Pons (tissue), 1 donor: ENCODE measurements around the gene RNF212.

ENCODE experiments used
- DNase-seq: peaks from one replicate; pipeline ENCODE4 v3.0.0-alpha.2; 2016; ENCODE audit warnings: low spot score

The RNF212 gene

DNA sequence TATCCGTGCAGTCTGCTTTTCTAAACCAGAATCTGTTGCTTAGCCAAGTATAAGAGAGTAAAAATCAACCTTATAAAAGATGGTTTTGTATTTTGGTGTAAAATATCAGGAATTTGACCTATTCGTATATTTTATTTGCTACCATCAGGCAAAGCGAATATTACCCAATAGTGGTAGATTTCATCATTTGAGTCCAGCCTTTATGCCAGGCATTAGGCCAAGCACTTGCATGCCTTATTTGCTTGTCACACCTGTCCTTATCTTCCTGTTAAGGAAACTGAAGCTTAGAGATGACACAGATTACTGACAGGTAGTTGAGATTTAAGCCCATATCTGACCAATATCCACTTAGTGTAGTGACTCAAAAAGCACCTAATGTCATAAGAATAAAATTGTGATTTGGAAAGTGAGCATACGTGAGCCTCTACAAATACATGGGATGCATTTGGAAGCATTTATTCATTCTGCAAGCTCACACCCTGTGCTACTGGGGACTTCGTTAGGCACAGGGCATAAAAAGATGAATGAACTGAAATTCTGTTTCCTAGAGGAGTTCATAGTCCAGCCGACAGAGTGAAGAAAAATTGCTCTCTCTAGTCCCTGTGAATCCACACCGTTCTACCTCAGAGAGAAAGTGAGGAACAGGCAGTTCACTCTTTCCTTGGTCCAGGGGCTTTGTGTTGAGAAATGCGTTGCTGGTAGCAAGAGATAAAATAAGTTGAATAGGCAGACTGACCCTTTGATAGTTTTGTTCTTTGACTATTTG, 2.3 kb upstream of the RNF212 start:
- no peak for DNase-seq

DNA sequence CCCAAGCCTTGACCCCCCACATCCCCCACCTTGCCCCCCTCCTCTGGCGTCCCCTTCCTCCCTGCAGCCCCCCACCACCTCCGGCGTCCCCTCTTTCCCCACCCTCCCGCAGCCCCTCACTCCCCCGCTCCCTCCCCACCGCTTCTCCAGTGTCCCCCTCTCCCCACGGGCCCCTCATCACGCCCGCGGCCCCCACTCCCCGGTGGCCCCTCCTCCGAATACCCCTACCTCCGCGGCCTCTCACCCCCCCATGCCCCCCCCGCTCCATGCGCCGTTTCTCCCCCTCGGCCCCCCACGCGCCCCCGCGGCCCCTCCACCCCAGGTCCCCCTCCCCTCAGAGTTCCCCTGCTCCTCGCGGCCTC, 562 bp downstream of the RNF212 start:
- no peak for DNase-seq

DNA sequence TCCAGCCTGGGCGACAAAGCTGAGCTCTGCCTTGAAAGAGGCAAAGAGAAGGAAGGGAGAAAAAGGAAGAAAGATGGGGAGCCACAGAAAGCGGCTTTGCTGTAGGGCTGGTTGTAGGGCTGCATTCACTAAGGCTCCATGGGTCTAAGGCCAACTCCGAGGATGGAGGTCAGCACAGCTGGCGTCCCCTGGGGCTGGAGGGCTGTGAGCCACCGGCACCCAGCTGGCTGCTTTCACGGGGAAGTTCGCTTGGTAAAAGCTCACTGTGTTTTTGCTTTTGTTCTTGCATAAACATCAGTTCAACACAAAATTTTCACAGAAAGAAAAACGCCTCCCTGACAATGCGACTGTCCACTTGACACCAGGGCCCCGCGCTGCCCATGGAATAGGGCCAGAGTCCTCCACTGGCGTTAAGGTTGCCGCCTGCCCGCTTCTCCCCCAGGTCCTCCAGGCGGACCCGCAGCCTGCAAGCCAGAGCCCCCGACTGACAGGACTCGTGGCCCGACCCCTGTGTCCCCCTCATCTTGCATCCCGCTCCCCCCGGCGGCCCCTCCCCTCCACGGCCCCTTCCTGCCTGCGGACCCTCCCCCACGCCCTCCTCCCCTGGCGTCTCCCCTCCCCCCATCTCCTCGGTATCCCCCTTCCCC, 1.1 kb downstream of the RNF212 start:
- no peak for DNase-seq

DNA sequence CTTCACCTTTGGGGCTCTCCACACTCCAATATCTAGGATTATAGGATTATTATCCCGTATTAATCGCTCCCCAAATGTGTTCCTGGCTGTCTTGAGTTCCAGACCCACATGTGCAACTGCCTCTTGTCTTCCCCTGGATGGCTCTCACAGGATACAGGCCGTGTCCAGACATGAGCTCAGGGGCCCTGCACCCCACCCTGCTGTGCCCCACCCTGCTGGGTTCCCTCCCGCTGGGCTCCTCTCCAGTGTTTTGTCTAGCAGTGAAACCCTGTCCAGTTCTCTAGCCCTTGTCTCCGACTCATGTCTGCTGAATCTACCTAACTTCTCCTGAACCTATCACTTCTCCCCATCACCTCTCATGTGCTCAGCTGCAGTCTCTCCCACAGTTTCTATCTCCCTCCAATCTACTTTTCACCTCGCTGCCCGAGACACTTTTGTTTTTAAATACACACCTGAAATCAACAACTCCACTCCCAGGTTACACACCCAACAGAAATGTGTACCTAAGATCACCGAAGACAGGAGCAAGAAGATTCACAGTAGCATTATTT, 2.0 kb downstream of the RNF212 start:
- DNase-seq: no peak

DNA sequence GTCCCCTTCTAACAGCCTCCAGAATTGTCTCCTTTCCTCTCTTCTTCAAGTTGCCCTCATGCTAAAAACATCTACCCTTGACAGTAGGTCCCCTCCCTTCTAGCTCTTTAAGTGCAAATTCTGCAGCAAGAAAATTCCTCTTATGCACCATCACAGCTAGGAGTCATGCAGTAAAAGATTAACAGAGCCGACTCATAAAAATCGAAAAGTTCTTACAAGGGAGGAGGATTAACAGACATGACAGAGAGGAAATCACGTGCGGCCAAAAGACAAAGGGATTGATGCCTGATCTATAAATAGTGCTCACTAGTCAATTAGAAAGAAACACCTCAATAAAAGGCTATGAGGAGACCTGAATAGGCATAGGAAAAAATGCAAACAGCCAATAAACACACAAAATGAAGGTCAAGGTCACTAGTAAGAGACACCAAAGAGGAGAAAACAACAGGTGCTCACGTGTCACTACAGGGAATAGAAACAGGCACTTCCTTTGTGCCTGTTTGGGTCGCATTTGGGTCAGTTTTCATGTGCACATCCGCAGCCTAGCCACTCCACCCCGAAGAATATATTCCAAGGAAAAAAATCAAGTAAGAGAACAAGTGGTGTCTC, 3.4 kb downstream of the RNF212 start:
- no peak for DNase-seq

DNA sequence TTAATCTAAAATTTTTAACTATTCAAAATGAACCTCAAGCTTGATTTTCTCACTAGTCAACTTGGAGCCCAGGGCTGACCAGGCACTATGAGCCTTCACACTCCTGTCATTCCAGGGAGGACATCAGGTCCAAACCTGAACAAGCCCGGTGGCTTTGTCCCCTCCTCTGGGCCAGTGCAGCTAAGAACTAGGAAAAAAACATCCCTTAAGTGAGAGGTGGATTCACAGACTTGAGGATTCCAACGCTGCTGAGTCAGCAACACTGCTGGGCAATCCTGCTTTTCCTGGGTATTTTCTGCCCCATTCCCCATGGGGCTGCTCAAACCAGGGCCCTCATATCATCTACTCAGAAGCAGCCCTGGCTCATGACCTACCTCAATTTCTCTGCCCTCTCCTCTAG, 4.0 kb downstream of the RNF212 start:
- no peak for DNase-seq

DNA sequence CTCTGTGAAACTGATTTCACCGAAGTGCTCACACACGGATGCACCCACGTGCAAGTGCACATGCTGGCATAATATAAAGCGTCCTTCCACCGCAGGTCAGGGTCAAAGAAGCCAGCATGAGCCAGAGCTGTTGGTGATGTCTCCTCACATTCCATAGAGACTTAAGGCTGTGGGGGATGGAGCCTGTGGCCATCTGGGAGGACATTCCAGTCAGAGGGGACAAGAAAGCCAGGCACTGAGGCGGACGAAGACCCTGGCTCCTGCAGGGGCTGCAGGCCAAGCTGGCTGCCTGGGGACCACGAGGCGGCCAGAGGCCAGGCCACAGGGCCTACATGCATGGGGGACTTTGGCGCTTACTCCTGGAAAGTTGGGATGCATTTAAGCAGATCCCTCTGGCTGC, 7.7 kb downstream of the RNF212 start:
- DNase-seq: no peak

DNA sequence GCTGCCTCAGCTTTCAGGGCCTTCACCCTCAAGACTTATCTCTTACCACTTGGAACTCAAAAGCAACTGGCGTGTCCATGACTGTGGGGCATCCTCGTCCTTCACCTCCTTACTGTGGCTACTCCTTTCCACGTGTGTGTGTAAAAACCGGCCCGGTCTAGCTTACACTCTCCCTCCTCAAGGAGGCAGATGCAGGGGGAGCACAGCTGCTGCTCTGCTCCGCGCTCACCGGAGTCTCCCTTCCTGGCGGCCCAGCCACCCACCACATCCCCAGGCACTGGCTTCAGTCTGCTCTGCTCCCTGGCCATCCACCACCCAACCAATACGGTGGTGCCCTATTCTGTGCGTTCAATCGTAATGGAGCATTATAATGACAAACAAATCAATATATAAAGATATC, 8.3 kb downstream of the RNF212 start:
- DNase-seq: no peak

DNA sequence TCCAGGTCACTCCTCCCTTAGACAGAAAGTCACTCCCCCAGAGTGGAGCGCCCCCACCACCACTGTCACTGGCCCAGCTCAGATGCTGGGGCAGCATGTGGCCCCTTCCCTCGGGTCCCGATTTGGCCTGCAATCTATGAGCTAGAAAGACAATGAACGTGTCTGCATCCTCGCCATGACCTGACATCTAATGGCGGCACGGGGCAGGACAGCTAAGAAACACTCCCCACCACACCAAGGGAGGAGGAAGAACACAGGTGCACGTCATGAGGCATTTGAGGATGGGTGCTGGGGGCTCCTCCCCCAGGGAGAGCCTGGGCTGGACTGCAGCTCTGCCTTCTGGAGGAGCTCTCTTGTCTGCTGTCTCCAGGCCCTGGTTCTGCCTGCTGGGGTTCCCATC, 8.7 kb downstream of the RNF212 start:
- DNase-seq: no peak

DNA sequence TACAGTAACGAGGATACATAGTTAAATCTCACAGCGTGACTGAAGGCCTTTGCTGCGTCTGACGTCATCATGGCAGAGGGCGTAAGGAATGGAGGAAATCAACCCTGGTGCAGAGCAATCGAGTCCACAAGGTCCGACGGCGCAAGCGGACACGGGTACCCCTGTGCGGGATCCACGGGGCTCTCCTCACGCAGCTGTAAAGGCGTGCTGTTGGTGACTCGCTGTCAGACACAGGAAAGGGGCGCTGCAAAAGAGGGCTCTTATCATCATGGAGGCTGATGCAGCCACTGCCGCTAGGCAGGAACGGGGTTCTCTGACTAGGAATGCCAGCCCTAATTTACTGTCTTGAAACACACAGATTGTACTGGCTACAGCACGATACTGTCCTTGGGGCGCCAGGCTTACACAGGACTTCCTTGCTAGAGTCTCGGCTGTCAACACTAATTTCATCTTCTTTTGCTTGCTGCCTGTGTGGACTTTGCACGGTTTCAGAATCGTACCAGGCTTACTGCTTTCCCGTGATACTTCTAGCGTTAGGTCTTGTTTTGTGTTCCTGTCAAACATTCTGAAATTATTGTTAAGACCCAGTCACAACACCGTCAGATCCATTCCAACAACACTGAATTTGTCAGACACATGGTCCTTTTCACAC, 13.6 kb downstream of the RNF212 start:
- no peak for DNase-seq

DNA sequence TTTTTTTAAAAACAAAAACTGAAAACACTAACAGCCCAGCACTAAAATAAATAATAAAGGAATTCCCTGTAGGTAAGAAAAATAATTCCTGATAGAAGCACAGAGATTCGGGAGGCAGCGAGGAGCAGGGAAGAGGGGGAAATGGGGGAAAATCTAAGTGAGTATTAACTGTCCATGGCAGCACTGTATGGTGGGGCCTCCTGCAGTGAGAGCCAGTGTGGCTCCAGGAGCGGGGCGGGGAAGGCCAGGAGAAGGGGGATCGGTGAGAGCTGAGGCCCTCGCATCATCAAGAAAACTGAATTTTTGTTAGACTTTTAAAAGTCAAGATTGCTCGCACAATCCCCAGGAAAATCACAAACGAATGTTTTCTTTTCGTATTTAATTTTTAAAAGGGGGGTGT, 14.1 kb downstream of the RNF212 start:
- DNase-seq: no peak

DNA sequence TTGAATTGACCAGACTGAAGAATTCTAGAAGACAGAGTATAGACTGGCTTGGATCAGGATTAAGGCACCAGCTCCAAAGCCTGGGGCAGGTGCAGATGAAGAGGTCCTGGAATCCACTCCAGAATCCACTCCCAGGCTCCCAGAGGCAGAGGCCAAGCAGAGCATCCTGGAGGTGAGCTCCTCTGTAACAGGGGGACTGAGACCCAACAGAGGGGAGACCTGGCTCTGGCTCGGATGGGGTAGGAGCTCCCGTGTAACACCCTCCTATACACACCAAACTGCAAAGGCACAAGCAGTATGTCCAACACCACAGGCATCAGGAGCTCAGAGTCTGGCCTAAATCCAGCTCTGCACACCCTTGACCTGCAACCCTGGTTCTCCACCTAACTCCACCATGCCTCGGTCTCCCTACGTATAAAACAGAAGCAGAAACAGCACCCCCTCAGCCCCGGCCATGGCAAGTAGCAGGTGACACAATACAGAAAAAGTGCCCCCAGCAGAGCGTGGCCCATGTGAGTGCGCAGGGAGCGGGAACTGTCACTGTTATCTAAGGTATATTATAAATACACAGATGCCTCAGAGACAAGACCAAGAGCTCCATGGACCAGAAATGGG, 14.9 kb downstream of the RNF212 start:
- no peak for DNase-seq

DNA sequence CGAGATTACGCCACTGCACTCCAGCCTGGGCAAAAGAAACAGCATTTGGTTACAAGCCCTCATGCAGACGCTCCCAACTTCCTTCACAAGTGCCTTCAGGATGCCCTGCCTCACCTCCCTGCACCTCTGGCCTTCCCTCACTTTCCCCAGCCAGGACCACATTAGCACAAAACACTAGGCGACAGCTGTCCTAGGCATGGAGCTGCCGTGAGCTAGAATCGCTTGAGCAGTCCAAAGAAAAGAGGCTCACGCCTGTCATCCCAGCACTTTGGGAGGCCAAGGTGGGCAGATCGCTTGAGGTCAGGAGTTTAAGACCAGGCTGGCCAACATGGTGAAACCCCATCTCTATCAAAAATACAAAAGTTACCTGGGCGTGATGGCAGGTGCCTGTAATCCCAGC, 15.8 kb downstream of the RNF212 start:
- no peak for DNase-seq

DNA sequence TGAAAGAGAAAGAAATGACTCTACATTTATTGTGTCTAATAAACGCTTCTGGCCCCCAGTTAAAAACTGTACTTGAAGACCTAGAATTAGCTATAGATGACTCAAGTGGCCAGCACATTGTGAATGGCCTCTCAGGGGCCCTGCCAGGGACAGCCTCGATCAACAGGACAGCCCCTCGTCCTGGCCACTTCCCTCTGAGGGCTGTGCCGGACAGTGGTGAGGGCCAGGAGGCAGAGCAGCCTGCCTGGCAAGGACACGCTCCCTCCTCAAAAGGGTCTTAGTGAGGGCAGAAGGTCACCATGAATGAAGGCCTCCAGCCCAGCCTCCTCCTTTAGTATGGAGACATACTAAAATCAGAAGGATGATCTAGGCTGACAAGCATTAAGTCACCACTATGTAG, 16.5 kb downstream of the RNF212 start:
- DNase-seq: no peak

DNA sequence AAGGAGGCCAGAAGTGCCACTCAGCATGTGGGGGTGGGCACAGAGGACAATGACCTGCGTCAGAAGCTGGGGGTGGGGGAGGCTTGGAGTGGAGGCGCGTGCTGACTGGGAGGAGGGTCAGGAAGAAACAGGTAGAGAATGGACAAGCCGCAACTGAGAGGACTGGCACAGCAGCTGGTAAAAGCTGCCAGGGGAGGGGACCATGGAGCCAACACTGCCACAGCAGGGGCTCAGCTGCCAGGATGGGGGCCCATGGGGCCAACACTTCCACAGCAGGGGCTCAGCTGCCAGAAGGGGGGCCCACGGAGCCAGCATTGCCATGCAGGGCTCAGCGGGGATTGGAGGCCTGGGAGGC, 19.1 kb downstream of the RNF212 start:
- no peak for DNase-seq

DNA sequence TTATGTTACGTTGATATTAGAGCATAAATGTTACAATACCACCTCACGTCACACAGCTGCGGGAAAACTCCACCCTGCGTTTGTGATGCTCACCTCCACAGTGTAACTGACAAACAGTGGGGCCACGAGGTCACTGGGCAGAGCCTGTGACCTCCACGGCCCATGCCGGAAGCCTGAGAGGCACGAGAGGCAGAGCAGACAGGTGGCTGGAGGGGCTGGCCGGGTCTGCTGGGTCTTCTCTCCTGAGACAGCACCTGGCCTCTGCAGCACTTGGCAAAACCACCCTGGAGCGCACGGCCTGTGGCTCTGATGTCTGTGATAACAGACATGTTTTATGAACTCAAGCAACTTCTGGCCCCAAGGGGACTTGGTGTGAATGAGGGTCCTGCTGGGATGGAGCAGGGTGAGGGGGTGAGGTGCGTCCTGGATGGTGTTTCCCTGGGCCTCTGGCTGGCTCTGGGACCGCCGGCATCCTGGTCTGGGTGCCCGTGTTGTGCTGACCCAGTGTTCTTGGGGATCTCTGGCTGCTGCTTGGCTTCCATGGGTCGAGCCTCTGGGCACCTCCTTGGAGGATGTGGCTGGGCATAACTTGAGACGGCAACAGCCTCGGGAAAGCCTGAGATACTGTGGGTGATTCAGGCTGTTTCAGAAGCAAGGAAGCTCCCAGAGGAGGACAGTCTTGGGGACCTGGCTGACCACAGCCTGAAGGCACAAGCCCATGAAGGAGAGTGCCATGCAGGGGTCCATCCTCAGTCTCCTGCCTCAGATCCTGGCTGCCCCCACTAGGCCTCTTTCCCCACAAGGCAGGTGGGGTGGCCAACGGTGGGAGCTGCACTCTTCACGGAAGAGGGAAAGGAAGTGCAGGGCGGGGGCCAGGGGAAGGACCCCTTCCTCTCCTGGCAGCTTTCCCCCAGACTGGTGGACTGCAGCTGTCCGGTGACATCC, 19.7 kb downstream of the RNF212 start:
- no peak for DNase-seq

DNA sequence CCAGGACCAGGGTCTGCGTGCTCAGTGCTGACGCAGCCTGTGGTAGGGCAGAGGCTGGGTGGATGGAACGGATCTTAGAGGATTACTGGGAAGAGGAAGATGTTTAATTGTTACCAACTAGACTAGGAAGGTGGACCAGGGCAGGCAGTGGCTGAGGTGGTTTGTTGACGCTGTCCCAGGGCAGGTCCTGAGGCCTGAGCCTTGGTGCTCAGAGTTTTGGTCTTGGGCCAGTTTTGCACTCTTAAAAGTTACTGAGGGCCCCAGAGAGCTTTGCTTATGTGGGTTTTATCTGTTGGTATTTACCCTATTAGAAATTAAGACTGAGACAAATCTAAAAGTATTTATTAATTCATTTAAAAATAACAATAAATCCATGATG, 20.4 kb downstream of the RNF212 start:
- no peak for DNase-seq

DNA sequence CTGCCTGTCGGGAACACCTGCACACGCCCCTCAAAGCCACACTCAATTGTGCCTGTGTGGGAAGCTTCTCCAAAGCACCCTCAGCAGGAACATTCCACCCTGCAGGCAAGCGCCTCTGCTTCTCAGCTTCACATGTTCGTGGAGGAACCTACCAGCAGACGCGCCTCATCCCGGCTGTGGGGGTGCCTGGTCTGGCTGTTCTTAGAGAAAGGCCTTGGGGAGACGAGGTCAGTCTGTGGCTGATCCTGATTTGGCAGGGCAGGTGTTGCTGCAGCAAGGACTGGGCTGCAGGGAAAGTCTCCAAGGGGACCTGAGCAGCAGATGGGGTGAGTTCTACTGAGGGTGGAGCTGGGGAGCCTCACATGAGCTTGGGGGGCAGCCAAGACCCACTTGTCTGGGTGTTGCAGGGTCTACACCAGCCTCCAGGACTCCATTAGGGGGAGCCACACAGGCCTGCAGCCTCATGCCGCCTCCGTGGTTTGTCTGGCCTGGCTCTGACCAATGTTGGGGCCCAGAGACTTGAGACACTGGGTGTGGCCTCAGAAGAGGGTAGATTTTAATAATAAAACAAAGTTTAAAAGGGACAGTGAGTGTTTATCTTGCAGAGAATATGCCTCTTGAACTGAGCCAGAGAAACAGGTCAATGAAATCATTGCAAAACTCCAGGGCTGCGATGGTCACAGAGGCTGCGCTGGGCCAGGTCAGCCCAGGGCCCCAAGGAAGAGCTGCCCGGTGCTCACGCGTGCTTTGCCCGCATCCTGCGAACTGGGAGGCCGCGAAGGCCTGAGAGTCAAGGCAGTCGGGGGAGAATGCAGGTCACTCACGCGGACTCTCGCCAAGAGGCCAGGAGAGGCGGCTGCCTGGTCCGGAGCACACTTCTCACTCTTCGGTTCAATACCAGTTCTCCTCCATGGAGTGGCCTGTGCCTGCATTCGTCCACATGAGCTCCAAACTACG, 21.1 kb downstream of the RNF212 start:
- no peak for DNase-seq

DNA sequence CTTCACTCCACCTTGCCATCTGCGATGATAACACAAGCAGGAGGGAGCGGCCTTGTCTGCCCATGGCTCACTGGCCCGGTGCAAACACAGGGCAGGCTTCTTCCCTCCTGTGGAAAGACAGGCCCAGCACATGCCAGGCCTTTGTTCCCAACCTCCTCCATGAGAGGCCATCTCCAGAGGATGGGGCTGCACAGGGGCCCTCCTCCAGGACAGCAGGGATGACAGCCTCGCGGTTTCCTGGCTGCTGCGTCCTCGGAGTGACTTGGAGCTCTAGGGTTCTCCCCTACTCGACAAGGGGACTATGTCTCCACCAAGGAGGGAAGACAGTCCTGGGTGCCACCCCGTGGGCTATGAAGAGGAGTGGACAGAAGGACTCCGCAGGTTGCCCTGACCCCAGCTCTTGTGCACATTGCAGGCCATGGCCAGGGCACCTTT, 21.8 kb downstream of the RNF212 start:
- DNase-seq: no peak
